ENCODE measurements around the gene LIPM.

LIPM gene

DNA sequence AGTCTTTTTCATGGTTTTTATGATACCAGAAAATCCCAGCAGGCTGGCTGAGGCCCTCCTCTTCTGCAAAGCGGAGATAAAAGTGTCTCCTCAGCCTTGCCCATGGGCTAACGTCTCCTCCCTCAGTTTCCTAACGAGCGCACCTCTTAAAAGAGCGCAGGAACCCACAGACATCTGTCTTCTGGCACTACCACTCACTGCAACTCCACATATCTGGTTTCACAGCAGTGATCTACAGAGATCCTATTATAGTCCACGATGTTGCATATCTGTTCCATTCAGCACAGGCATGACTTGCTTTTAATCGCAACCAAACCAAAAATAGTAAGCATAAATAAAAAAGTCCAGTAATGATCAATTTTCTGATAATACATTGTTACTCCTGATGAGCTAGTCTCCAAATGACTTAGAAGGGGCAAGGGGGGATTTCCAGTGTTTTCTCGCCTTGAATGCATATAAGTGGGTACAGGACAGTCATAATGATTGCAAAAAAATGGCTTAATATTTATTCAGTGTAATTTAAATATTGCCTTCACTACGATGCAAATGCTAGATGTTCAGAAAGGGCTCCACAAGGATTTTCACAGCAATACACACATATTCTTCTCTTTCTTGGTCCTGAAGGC lies 28.2 kb downstream of the LIPM start:
- TF ChIP-seq, protein P1, sequence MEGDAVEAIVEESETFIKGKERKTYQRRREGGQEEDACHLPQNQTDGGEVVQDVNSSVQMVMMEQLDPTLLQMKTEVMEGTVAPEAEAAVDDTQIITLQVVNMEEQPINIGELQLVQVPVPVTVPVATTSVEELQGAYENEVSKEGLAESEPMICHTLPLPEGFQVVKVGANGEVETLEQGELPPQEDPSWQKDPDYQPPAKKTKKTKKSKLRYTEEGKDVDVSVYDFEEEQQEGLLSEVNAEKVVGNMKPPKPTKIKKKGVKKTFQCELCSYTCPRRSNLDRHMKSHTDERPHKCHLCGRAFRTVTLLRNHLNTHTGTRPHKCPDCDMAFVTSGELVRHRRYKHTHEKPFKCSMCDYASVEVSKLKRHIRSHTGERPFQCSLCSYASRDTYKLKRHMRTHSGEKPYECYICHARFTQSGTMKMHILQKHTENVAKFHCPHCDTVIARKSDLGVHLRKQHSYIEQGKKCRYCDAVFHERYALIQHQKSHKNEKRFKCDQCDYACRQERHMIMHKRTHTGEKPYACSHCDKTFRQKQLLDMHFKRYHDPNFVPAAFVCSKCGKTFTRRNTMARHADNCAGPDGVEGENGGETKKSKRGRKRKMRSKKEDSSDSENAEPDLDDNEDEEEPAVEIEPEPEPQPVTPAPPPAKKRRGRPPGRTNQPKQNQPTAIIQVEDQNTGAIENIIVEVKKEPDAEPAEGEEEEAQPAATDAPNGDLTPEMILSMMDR (IDR thresholded peaks at IDR 0.05; ENCODE audit: unreplicated experiment in 3 of 3) = no peak
- Mint-ChIP-seq H3K4me3 (no peak overlapping the region), H3K27me3 (ENCODE audit: low read depth) (peaks cover 8% of the 10 kb centered on the region)

DNA sequence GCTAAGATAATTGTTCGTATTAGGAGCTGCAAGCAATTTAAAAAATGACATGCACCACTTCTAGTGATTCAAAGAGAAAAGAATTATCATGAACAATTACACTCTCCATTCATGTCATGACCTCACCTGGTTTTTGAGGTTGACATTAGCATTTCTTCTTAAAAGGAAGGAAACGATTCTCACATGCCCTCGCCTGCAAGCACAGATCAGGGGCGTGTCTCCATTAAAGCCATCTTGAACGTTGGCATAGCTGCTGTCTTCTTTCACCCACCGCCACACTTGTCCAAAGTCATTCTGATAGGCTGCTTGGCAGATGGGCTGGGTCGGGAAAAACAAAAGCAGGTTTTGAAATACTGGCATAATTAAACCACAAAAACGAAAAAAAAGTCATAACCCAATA lies 29.2 kb downstream of the LIPM start:
- no peak overlapping the region for H3K27ac Mint-ChIP-seq
- no peaks in the 10 kb centered on the region for H3K9me3 Mint-ChIP-seq
- no peaks in the 10 kb centered on the region for H3K36me3 Mint-ChIP-seq (ENCODE audit: low read depth)

More for the DNA sequence above, 28.2 kb downstream of the LIPM start:
- no peak overlapping the region for H3K27ac Mint-ChIP-seq
- H3K36me3 Mint-ChIP-seq (ENCODE audit: low read depth) = no peaks in the 10 kb centered on the region
- H3K4me1 Mint-ChIP-seq = peaks cover 5% of the 10 kb centered on the region
- H3K9me3 Mint-ChIP-seq = no peaks in the 10 kb centered on the region

DNA sequence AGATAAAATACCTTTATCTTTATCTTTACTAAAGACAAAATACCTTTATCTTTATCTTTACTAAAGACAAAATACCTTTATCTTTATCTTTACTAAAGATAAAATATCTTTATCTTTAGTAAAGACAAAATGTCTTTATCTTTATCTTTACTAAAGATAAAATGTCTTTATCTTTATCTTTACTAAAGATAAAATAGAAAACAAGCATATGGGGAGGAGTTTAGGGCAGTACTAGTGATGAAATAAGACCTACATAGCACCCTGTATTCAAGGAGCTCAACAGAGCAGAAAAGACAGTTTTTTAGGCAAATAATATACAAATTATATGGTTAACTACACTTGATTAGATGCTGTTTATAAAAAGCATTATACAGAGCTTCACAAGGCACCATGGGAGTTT lies 29.8 kb downstream of the LIPM start:
- TF ChIP-seq, protein P1 (IDR thresholded peaks at IDR 0.05; ENCODE audit: unreplicated experiment in 3 of 3) = no peak
- peaks cover 5% of the 10 kb centered on the region for H3K4me1 Mint-ChIP-seq
- no peak overlapping the region for H3K4me3 Mint-ChIP-seq
- no peak overlapping the region for H3K27ac Mint-ChIP-seq
- H3K9me3 Mint-ChIP-seq = no peaks in the 10 kb centered on the region
- H3K27me3 Mint-ChIP-seq (ENCODE audit: low read depth) = peaks cover 3% of the 10 kb centered on the region
- no peaks in the 10 kb centered on the region for H3K36me3 Mint-ChIP-seq (ENCODE audit: low read depth)

More for the DNA sequence above, 29.2 kb downstream of the LIPM start:
- TF ChIP-seq, protein P1 (IDR thresholded peaks at IDR 0.05; ENCODE audit: unreplicated experiment in 3 of 3) = no peak
- H3K4me1 Mint-ChIP-seq = peaks cover 5% of the 10 kb centered on the region
- H3K4me3 Mint-ChIP-seq = no peak overlapping the region
- H3K27me3 Mint-ChIP-seq (ENCODE audit: low read depth) = peaks cover 3% of the 10 kb centered on the region

DNA sequence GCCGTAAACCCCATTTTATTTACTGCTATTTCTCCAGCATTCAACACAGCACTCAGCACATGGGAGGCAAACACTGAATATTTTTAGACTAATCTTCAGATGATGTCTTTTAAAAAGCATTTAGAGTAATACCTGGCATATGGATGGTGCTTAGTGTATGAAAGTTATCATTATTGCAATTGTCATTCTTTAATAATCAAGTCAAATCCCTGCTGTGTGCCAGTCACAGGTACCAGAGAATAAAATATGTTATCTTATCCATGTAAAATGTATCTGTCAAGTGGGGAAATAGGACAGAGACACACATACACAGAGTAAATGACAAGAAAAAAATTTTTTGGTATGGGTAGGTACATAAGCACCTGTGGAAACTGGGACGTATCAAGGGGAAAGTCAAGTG lies 30.6 kb downstream of the LIPM start:
- TF ChIP-seq, protein P1 (IDR thresholded peaks at IDR 0.05; ENCODE audit: unreplicated experiment in 3 of 3) = no peak
- Mint-ChIP-seq H3K4me1 (peaks cover 5% of the 10 kb centered on the region), H3K27ac (no peak overlapping the region), H3K36me3 (ENCODE audit: low read depth) (no peaks in the 10 kb centered on the region), H3K4me3 (no peak overlapping the region), H3K9me3 (no peaks in the 10 kb centered on the region), H3K27me3 (ENCODE audit: low read depth) (peaks cover 3% of the 10 kb centered on the region)

DNA sequence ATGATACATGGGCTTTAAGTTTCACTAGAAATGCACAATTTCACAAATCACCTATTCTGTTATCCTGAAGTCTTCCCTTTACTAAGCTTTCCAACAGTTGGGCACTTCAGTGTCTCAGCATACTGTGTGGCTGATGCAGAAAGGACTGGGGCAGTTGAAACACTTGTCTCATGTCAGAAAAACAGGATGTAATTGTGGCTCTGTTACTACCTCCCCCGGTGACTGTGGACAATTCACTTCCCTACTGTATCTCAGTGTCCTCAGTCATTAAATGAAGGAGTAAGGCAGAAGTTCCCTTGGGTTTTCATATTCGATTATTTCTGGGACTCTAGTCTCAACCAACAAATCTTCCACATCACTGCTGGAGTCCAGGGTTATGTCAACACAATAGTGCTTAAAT lies 31.2 kb downstream of the LIPM start:
- Mint-ChIP-seq H3K4me1 (peaks cover 5% of the 10 kb centered on the region), H3K27me3 (ENCODE audit: low read depth) (peaks cover 3% of the 10 kb centered on the region), H3K9me3 (no peaks in the 10 kb centered on the region), H3K4me3 (no peak overlapping the region), H3K36me3 (ENCODE audit: low read depth) (no peaks in the 10 kb centered on the region), H3K27ac (no peak overlapping the region)
- TF ChIP-seq, protein P1 (IDR thresholded peaks at IDR 0.05; ENCODE audit: unreplicated experiment in 3 of 3) = no peak
